GM19468 (cell line): Measurements from ENCODE around the gene ANKS1B.
"Not testable (repeated sequence)": the region's sequence is repeated elsewhere in the genome, so short reads cannot be mapped to it uniquely, and the experiment has no call there.

Experiments used
- ATAC-seq: cut with Tn5 transposase; IDR thresholded peaks from one replicate; pipeline ENCODE4 v1.9.1; 2021; ENCODE audit warnings: mild to moderate bottlenecking, moderate library complexity, moderate number of reproducible peaks; ENCODE audit not compliant: unreplicated experiment; ENCODE audit errors: extremely low read depth

The ANKS1B gene

GRCh38 chr12:99049774-99050173, 935.0 kb downstream of the ANKS1B start:
- no peak for ATAC-seq

- no peak for ATAC-seq
Observed at GRCh38 chr12:99045158-99045557, 939.6 kb downstream of the ANKS1B start.

GRCh38 chr12:99043319-99043914, 941.3 kb downstream of the ANKS1B start:
- ATAC-seq = no peak

GRCh38 chr12:99042226-99042625, 942.5 kb downstream of the ANKS1B start:
- no peak for ATAC-seq

GRCh38 chr12:99039367-99040120, 945.2 kb downstream of the ANKS1B start:
- ATAC-seq = no peak

- ATAC-seq = no peak
Observed at GRCh38 chr12:99036566-99036965, 948.2 kb downstream of the ANKS1B start.

GRCh38 chr12:99035803-99036202, 948.9 kb downstream of the ANKS1B start:
- ATAC-seq = no peak

GRCh38 chr12:99034201-99034600, 950.5 kb downstream of the ANKS1B start:
- not testable (repeated sequence) for ATAC-seq

GRCh38 chr12:99029511-99030271, 955.0 kb downstream of the ANKS1B start:
- ATAC-seq = peak; percentile 41

GRCh38 chr12:99027461-99027860, 957.3 kb downstream of the ANKS1B start:
- no peak for ATAC-seq

GRCh38 chr12:99027055-99027393, 957.7 kb downstream of the ANKS1B start:
- no peak for ATAC-seq

- no peak for ATAC-seq
Observed at GRCh38 chr12:99026332-99027054, 958.2 kb downstream of the ANKS1B start.

GRCh38 chr12:99024870-99025269, 959.9 kb downstream of the ANKS1B start:
- no peak for ATAC-seq

- ATAC-seq = no peak
Observed at GRCh38 chr12:99024191-99024590, 960.5 kb downstream of the ANKS1B start.

- no peak for ATAC-seq
Observed at GRCh38 chr12:99020871-99021270, 963.9 kb downstream of the ANKS1B start.

- ATAC-seq = no peak
Observed at GRCh38 chr12:99019798-99020197, 964.9 kb downstream of the ANKS1B start.

GRCh38 chr12:99017971-99018370, 966.8 kb downstream of the ANKS1B start:
- ATAC-seq = no peak

GRCh38 chr12:99009654-99010296, 975.0 kb downstream of the ANKS1B start:
- ATAC-seq = no peak

GRCh38 chr12:99005601-99006000, 979.1 kb downstream of the ANKS1B start:
- ATAC-seq = no peak

- no peak for ATAC-seq
Observed at GRCh38 chr12:99004799-99005466, 979.8 kb downstream of the ANKS1B start.
